Ecto neural progenitor cell (in vitro differentiated cells): ENCODE measurements around the gene CCDC194.
A peak's percentile ranks its signal among the peaks of the same experiment; 100 is the strongest.
"Not testable (repeated sequence)": the region's sequence is repeated elsewhere in the genome, so short reads cannot be mapped to it uniquely, and the experiment has no call there.

Experiments used
- DNase-seq: peaks from one replicate; pipeline ENCODE4 v3.0.0-alpha.2; 2018; ENCODE audit warnings: low spot score

The CCDC194 gene

GRCh38 chr19:17370026-17370587, 23.9 kb downstream of the CCDC194 start:
- no peak for DNase-seq

GRCh38 chr19:17365361-17365760, 28.6 kb downstream of the CCDC194 start:
- no peak for DNase-seq

- DNase-seq: not testable (repeated sequence)
These were observed 30.0 kb downstream of the CCDC194 start for GRCh38 chr19:17363852-17364605.

- DNase-seq: no peak
These were observed 33.8 kb downstream of the CCDC194 start for GRCh38 chr19:17359905-17360800.

GRCh38 chr19:17358395-17358794, 35.6 kb downstream of the CCDC194 start:
- no peak for DNase-seq

GRCh38 chr19:17357724-17358123, 36.3 kb downstream of the CCDC194 start:
- DNase-seq: no peak

- no peak for DNase-seq
These were observed 36.8 kb downstream of the CCDC194 start for GRCh38 chr19:17357078-17357666.

GRCh38 chr19:17353386-17353785, 40.6 kb downstream of the CCDC194 start:
- no peak for DNase-seq

- DNase-seq: no peak
These were observed 41.3 kb downstream of the CCDC194 start for GRCh38 chr19:17352608-17353280.

GRCh38 chr19:17351815-17352435, 42.1 kb downstream of the CCDC194 start:
- no peak for DNase-seq

- peak; percentile 63 for DNase-seq
These were observed 45.3 kb downstream of the CCDC194 start for GRCh38 chr19:17348700-17349099.

GRCh38 chr19:17347877-17348276, 46.1 kb downstream of the CCDC194 start:
- no peak for DNase-seq

- no peak for DNase-seq
These were observed 46.6 kb downstream of the CCDC194 start for GRCh38 chr19:17347361-17347760.

- peak; percentile 86 for DNase-seq
These were observed 47.8 kb downstream of the CCDC194 start for GRCh38 chr19:17346109-17346671.

GRCh38 chr19:17341845-17342244, 52.2 kb downstream of the CCDC194 start:
- no peak for DNase-seq

- no peak for DNase-seq
These were observed 52.6 kb downstream of the CCDC194 start for GRCh38 chr19:17341386-17341785.

GRCh38 chr19:17340871-17341357, 53.1 kb downstream of the CCDC194 start:
- DNase-seq: no peak
